Uterus (tissue), 4 donors: Measurements from ENCODE around the gene CAMTA1. TPM values are rescaled to one million over a fixed set of nuclear protein-coding genes. Genes with fewer than 3 reads are reported as not detected.

ENCODE experiments used
- DNase-seq, 2 donors: peaks; one replicate each; pipeline ENCODE4 v3.0.0-alpha.2; 2019 to 2020
- H3K27ac ChIP-seq, 2 donors: fragments of 200-600 bp; sonication (generic); 1 replicate in 1 of 2; 2 replicates in 1 of 2; pipeline ENCODE4 v1.5.1; 2016 to 2018
- H3K27me3 ChIP-seq, 2 donors: fragments of 200-600 bp; sonication (generic); one replicate each; pipeline ENCODE4 v1.5.1; 2018 to 2019; ENCODE audit warnings: control low read depth in 1 of 2
- H3K36me3 ChIP-seq, 2 donors: fragments of 200-600 bp; sonication (generic); one replicate each; pipeline ENCODE4 v1.5.1; 2019; ENCODE audit warnings: control low read depth in 1 of 2
- H3K4me1 ChIP-seq, 2 donors: fragments of 200-600 bp; sonication (generic); one replicate each; pipeline ENCODE4 v1.5.1; 2018 to 2019; ENCODE audit warnings: control low read depth in 1 of 2
- H3K4me3 ChIP-seq, 2 donors: fragments of 200-600 bp; sonication (generic); 1 replicate in 1 of 2; 2 replicates in 1 of 2; pipeline ENCODE4 v1.5.1; 2018 to 2019; ENCODE audit warnings: mild to moderate bottlenecking in 1 of 2
- H3K9me3 ChIP-seq, 2 donors: fragments of 200-600 bp; sonication (generic); one replicate each; pipeline ENCODE4 v1.5.1; 2019; ENCODE audit warnings: control low read depth in 1 of 2
- CTCF ChIP-seq, 4 experiments: fragments of 200-600 bp in 2 of 4; fragments of 450-650 bp in 2 of 4; sonication (generic) in 2 of 4; IDR thresholded peaks; one replicate each; pipeline ENCODE4 v1.5.1; 2016 to 2019; ENCODE audit warnings: antibody characterized with exemption in 4 of 4, mild to moderate bottlenecking in 2 of 4, moderate library complexity in 1 of 4
- POLR2A ChIP-seq, 2 donors: fragments of 450-650 bp; IDR thresholded peaks; one replicate each; pipeline ENCODE4 v1.6.1; 2016; ENCODE audit warnings: antibody characterized with exemption in 2 of 2, mild to moderate bottlenecking in 1 of 2, moderate library complexity in 1 of 2
- intact Hi-C: fragments of 100-400 bp; cut with DNase I; formaldehyde crosslinking; loops from one replicate; pipeline ENCODE4 v1.15.1; 2023; ENCODE audit warnings: low total_unique reads
- total RNA-seq, 4 donors: library from RNA; depleted of rRNA in 3 of 4; stranded (reverse); fragments of >200 nt in 3 of 4; gene quantifications; one replicate each; pipeline versions ENCODE4 v1.1.0 to v1.2.4, GENCODE V29; 2014 to 2023
- donor health status: DM: yes; HTN: yes; CAD: no.

The CAMTA1 gene
- total RNA-seq, 4 donors from 2014 or later = 29.7 to 427 (median 64.8) TPM

GRCh38 chr1:7780976-7781375, 995.7 kb downstream of the CAMTA1 start:
- intact Hi-C loops = no loop called here

GRCh38 chr1:7781501-7781900, 996.2 kb downstream of the CAMTA1 start:
- Histone ChIP-seq H3K9me3 (no peaks in the 10 kb centered on the region), H3K36me3 (no peaks in the 10 kb centered on the region), H3K27ac (no peak overlapping the region), H3K27me3 (no peaks in the 10 kb centered on the region), H3K4me3 (no peak overlapping the region), H3K4me1 (peaks cover 0 to 9% of the 10 kb centered on the region in 2 donors)
- no peak for TF ChIP-seq CTCF (IDR thresholded peaks at IDR 0.05)
- intact Hi-C loops = no loop called here
- DNase-seq = no peak

More at GRCh38 chr1:7780976-7781375, 995.7 kb downstream of the CAMTA1 start:
- DNase-seq = no peak
- Histone ChIP-seq H3K4me1 (peaks cover 0 to 9% of the 10 kb centered on the region in 2 donors), H3K36me3 (no peaks in the 10 kb centered on the region), H3K4me3 (no peak overlapping the region), H3K27ac (no peak overlapping the region), H3K27me3 (no peaks in the 10 kb centered on the region), H3K9me3 (no peaks in the 10 kb centered on the region)
- TF ChIP-seq POLR2A (IDR thresholded peaks at IDR 0.05) (no peak), CTCF (IDR thresholded peaks at IDR 0.05) (no peak)

- Histone ChIP-seq H3K27ac (no peak overlapping the region), H3K4me3 (no peak overlapping the region), H3K27me3 (no peaks in the 10 kb centered on the region), H3K4me1 (peaks cover 0 to 9% of the 10 kb centered on the region in 2 donors), H3K9me3 (no peaks in the 10 kb centered on the region), H3K36me3 (no peaks in the 10 kb centered on the region)
- DNase-seq = no peak
- TF ChIP-seq CTCF (IDR thresholded peaks at IDR 0.05) = no peak
- TF ChIP-seq POLR2A (IDR thresholded peaks at IDR 0.05) = no peak
- intact Hi-C loops = no loop called here
Measured at GRCh38 chr1:7781923-7782495, 996.8 kb downstream of the CAMTA1 start.

- Histone ChIP-seq H3K27me3 (no peaks in the 10 kb centered on the region), H3K4me3 (peak overlapping the region; percentile 53 to 66), H3K4me1 (peaks cover 0 to 9% of the 10 kb centered on the region in 2 donors), H3K9me3 (no peaks in the 10 kb centered on the region), H3K36me3 (no peaks in the 10 kb centered on the region), H3K27ac (peak overlapping the region; percentile 94 to 97)
- intact Hi-C loops = no loop called here
- TF ChIP-seq CTCF (IDR thresholded peaks at IDR 0.05) (no peak), POLR2A (IDR thresholded peaks at IDR 0.05) (no peak)
- DNase-seq = peak; percentile 78
Measured at GRCh38 chr1:7783178-7783711, 998.0 kb downstream of the CAMTA1 start.

GRCh38 chr1:7783826-7784491, 998.7 kb downstream of the CAMTA1 start, which contains the start of gene PER3:
Gene PER3, plus strand, starts transcription at chr1:7784291. Its CDS starts 587 bp downstream, at chr1:7784878.
- intact Hi-C loops = no loop called here
- peak; percentile 96 to 98 for DNase-seq
- H3K4me3 ChIP-seq = peak within 1 kb of the TSS; percentile 53 to 66
- H3K36me3 ChIP-seq = no peaks in the 10 kb centered on the region
- peak within 1 kb of the TSS; percentile 94 to 97 for H3K27ac ChIP-seq
- H3K27me3 ChIP-seq = no peaks in the 10 kb centered on the region
- TF ChIP-seq POLR2A (IDR thresholded peaks at IDR 0.05) = peak; percentile 51 to 64
- no peak for TF ChIP-seq CTCF (IDR thresholded peaks at IDR 0.05)
- no peaks in the 10 kb centered on the region for H3K9me3 ChIP-seq
- peaks cover 0 to 9% of the 10 kb centered on the region in 2 donors for H3K4me1 ChIP-seq
